NCI-H2227 (cell line): ENCODE measurements around the gene MIB2.
A peak's percentile ranks its signal among the peaks of the same experiment; 100 is the strongest.
"Not testable (repeated sequence)": the region's sequence is repeated elsewhere in the genome, so short reads cannot be mapped to it uniquely, and the experiment has no call there.

Experiments
- DNase-seq: peaks from one replicate; lab custom pipeline; 2025; ENCODE audit not compliant: unreplicated experiment; lab: John Stamatoyannopoulos, UW

MIB2 gene

DNA sequence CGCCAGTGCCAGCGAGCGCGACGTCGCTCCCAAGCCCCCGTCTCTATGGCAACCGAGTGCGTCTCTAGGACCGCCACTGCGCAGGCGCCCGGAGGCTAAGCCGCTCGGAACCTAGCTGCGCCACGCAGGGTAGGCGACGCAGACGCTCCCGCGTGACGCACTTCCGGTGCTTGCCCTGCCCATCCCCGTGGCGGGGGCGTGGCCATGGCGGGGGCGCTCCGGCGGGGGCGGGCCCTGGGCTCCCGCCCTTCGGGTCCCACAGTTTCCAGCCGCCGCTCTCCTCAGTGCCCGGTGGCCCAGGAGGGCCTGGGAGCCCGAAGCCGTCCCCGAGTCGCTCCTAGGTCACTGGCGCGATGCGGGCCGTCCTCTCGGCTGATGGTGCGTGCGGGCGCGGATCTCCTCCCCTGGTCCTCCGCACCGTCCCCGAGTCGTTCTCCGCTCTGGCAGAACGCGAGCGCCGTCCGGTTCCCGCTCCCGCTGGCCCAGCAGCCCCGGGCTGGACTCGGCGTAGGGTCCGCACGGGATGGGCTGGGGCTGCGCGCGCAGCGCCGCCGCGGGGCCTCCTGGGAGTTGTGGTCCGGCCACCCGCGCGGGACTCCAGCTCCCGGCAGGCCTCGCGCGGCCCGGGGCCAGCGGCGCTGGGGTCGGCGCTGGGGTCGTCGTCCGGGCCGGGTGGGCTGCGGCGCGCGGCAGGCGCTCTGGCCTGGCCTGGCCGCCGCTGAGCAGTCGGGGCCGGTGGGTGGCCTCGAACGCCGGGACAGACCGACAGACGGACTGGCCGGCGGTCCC, at the start of gene MIB2:
MIB2 (plus strand) TSS at position 245 of the 789 bp plus-strand sequence. CDS start 7,953 bp downstream, outside the sequence.
- DNase-seq = peak; percentile 99

DNA sequence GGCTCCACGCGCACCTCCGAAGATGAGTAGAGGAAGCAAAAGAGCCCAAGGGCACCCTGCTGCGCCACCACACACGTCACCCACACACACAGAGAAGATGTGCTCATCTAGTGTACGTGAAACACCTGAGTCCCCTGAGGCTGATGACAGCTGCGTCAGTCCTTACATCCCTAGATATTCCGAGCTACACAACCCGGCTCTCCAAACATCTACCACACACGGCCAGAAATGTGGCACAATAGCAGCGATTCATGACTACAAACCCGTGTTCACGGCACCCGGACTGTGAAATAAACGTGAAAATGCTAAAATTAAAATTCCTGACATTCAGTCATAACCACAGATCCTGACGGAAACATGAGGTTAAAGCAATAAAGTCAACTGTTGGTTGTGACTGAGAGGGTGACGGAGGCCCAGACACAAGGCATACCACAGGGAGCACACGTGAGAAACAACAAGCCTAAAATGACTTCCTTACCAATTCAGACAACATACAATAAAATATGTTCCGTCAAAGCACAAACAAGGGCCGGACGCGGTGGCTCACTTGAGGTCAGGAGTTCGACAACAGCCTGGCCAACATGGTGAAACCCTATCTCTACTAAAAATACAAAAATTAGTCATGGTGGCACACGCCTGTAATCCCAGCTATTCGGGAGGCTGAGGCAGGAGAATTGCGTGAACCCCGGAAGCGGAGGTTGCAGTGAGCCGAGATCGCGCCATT, 48.0 kb upstream of the MIB2 start:
- no peak for DNase-seq

- no peak for DNase-seq
Measured at GRCh38 chr1:1567891-1568291, 47.4 kb upstream of the MIB2 start.

DNA sequence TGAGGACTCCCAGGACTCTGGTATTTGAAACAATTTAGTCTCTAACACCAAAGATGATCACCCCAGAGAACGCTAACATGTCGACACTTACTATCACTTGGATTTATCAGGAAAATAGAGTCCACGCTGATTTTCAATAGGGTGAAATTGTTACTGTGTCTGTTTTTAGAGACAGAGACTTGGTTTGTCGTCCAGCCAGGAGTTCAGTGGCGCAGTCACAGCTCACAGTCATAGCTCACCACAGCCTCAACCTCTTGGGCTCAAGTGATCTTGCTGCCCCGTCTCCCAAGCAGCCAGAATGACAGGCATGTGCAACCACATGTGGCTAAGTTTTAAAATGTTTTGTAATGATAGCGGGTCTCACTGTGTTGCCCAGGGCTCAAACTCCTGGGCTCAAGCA, 46.0 kb upstream of the MIB2 start:
- DNase-seq = no peak

DNA sequence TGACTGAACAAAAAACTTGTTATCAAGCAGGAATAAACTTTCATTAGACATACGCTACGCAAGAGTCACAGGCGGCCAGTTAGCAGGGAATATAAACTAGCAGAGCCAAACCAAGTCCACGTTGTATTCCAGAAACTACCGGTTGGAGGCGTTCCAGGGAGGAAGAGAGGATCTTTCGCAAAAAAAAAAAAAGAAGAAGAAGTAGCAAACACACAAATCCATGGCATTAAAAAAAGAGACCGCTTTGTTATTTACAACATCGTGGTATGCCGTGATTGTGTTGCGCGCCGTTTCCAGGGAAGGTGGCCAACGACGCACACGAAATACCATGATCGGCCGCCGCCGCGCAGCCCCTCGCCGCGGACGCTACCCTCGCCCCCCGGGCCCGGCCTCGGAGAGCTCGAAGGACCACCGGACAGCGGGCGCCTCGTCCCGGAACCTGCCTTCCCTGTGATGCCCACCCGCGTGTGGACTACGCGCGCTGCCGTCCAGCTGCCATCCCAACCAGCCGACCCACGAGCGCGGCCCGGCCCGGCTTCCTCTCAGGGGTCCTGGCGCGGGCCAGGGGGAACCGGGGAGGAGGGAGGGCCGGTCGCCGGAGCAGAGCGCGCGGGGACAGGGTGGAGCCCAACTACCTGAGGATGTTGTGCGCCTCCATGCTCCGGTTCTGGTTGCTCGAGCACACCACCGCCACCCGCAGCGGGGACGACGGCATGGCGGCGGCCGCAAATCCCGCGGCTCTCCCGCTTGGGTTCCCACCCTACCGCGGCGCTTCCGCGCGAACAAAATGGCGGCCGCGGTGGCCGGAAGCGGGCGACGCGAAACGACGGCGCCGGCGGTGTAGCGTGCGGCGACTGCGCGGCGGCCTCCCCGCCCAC, 41.2 kb upstream of the MIB2 start:
- DNase-seq = peak; percentile 91

GRCh38 chr1:1574721-1575537, 40.4 kb upstream of the MIB2 start, which contains the start of gene SSU72:
Gene SSU72, minus strand, starts transcription at chr1:1574863. Its CDS starts 306 bp downstream, at chr1:1574557.
- peak; percentile 97 for DNase-seq

DNA sequence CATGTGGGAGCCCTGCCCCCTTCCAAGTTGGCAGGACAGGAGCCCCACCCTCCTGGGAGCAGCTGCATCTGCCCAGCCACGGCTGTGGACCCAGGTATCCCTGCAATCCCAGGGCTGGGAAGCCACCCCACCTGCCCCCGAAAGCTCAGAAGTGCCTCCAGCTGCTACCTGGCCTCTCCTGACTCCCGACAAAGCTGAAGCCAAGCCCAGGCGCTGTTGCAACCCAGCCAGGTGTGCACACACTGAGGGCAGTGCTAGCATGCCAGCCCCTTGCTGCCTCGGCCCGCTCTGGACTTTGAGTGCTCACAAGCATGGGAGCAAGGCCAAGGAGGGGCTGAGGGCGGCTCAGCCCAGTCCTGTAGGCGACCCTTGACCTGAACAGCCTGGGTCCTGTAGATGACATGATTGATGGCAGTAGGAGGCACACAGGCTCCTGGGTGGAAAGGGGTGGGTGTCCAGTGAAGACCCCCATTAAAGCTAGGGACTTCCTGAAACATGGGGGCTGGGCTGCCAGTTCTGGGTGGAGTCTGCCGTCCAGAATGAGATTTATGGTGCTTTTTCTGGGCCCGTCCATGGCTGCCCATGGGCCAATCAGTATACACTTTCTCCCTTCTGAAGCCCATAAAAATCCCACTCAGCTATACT, 37.8 kb upstream of the MIB2 start:
- DNase-seq = no peak

- DNase-seq = no peak
Measured at GRCh38 chr1:1578371-1578940, 36.8 kb upstream of the MIB2 start.

- DNase-seq = no peak
Measured at GRCh38 chr1:1582585-1583346, 32.5 kb upstream of the MIB2 start.

DNA sequence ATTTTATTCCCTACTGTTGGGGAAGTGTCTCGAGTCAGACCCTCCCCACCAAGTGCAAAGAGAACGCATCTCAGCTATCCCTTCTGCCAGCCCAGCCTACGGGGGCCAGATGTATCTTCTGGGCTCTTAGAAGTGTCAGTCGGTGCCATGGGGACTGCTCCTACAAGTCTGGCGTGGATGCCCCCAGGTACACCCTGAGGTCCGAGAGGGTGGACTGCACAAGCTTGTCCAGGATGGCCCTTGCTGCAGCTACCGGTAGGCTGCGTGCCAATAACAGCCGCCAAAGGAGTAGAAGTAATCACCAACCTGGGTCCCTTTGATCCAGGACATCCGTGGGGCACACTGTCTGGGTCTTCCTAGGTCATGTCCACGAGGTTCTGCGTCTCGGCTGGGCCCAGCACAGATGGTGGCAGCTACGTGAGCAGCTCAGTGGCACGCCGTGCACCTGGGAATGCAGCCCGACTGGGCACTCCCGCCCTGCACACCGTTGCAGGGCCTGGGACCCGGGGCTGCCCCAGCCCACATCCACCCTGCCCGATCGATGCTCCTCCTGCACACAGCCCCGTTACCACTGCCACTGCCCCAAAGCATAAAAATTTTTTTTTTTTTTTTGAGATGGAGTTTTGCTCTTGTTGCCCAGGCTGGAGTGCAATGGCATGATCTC, 31.8 kb upstream of the MIB2 start:
- no peak for DNase-seq

- no peak for DNase-seq
Measured at GRCh38 chr1:1591452-1591851, 23.8 kb upstream of the MIB2 start.

GRCh38 chr1:1593834-1594601, 21.3 kb upstream of the MIB2 start:
- no peak for DNase-seq

GRCh38 chr1:1594602-1595260, 20.6 kb upstream of the MIB2 start:
- no peak for DNase-seq

DNA sequence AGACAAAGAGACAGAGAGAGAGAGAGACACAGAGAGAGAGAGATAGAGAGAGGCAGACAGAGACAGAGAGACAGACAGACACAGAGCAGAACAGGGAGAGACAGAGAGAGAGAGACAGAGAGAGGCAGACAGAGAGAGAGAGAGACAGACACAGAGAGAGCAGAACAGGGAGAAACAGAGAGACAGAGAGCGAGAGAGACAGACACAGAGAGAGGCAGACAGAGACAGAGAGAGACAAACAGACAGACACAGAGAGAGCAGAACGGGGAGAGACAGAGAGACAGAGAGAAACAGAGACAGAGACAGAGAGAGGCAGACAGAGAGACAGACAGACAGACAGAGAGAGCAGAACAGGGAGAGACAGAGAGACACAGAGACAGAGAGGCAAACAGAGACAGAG, 20.0 kb upstream of the MIB2 start:
- not testable (repeated sequence) for DNase-seq

DNA sequence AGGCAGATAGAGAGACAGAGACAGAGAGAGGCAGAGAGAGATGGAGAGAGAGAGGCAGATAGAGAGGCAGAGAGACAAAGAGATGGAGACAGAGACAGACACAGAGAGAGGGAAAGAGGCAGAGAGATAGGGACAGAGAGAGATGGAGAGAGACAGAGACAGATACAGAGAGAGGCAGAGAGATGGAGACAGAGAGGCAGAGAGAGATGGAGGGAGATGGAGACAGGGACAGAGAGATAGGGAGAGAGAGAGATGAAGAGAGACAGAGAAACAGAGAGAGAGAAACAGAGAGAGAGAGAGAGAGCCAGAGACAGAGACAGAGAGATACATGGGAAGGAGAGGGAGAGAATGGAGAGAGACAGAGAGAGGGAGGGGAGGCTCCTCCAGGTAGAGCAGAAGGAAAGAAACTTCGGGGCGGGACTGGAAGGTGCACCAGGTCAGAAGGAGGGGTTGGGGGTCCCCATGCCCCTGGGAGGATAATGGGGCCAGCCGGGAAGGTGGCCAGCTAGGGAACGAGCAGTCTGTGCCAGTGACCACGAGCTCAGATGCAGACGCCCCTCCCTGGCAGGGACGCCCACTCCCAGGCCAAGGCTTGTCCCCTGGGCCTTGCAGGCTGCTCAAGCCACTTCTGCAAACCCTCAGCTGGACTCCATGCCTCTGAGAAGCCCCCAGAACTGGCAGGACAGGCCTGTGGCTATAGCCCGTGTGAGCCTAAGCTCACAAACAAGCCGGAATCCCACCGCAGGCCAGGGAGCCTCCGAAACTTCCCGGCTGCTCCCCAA, 18.6 kb upstream of the MIB2 start:
- no peak for DNase-seq

- peak; percentile 45 for DNase-seq
Measured at GRCh38 chr1:1597275-1597930, 17.9 kb upstream of the MIB2 start.
